Lung microvascular endothelial cell (primary cell): ENCODE measurements around the gene ANXA2. TPM values are rescaled to one million over a fixed set of nuclear protein-coding genes. Genes with fewer than 3 reads are reported as not detected.
A peak's percentile ranks its signal among the peaks of the same experiment; 100 is the strongest.

Source experiments
- DNase-seq, 2 donors: peaks; one replicate each; pipeline versions ENCODE4 v3.0.0 to v3.0.0-alpha.2; 2010; ENCODE audit warnings: low read depth in 2 of 2
- total RNA-seq: library from RNA; depleted of rRNA; stranded (reverse); fragments of >200 nt; gene quantifications from 2 replicates; pipeline ENCODE4 v1.2.1, GENCODE V29; 2014

The ANXA2 gene
- total RNA-seq, 1 donor from 2014 or later: 2,890 TPM

- DNase-seq: no peak
These were observed 7.6 kb downstream of the ANXA2 start for GRCh38 chr15:60390231-60390630.

- DNase-seq: no peak
These were observed 8.3 kb downstream of the ANXA2 start for GRCh38 chr15:60389261-60390077.

GRCh38 chr15:60387321-60387720, 10.5 kb downstream of the ANXA2 start:
- no peak for DNase-seq

GRCh38 chr15:60386615-60387014, 11.2 kb downstream of the ANXA2 start:
- DNase-seq: no peak

GRCh38 chr15:60385620-60386552, 11.9 kb downstream of the ANXA2 start:
- DNase-seq: no peak

- no peak for DNase-seq
These were observed 13.2 kb downstream of the ANXA2 start for GRCh38 chr15:60384526-60385126.

- DNase-seq: peak in 1 of 2 donors; percentile 95
These were observed 13.7 kb downstream of the ANXA2 start for GRCh38 chr15:60384053-60384452.

GRCh38 chr15:60382773-60383674, 14.8 kb downstream of the ANXA2 start:
- no peak for DNase-seq

GRCh38 chr15:60381148-60381788, 16.5 kb downstream of the ANXA2 start:
- peak in 1 of 2 donors; percentile 73 for DNase-seq

- no peak for DNase-seq
These were observed 18.1 kb downstream of the ANXA2 start for GRCh38 chr15:60379525-60380274.

GRCh38 chr15:60379185-60379524, 18.6 kb downstream of the ANXA2 start:
- no peak for DNase-seq

GRCh38 chr15:60376677-60377095, 21.1 kb downstream of the ANXA2 start:
- peak in 1 of 2 donors; percentile 48 for DNase-seq

- DNase-seq: no peak
These were observed 22.5 kb downstream of the ANXA2 start for GRCh38 chr15:60375306-60375705.

- peak; percentile 77 to 97 for DNase-seq
These were observed 23.1 kb downstream of the ANXA2 start for GRCh38 chr15:60374628-60375081.

GRCh38 chr15:60374209-60374608, 23.6 kb downstream of the ANXA2 start:
- DNase-seq: no peak

- no peak for DNase-seq
These were observed 24.0 kb downstream of the ANXA2 start for GRCh38 chr15:60373745-60374144.

GRCh38 chr15:60373327-60373726, 24.5 kb downstream of the ANXA2 start:
- DNase-seq: no peak

- no peak for DNase-seq
These were observed 25.0 kb downstream of the ANXA2 start for GRCh38 chr15:60372756-60373155.

- DNase-seq: no peak
These were observed 25.6 kb downstream of the ANXA2 start for GRCh38 chr15:60372227-60372626.
